Ovary (tissue), 9 donors: ENCODE measurements around the gene RPS21. TPM values are rescaled to one million over a fixed set of nuclear protein-coding genes. Genes with fewer than 3 reads are reported as not detected.

ENCODE experiments used
- DNase-seq, 5 donors: peaks; one replicate each; pipeline ENCODE4 v3.0.0-alpha.2; 2019 to 2020
- H3K27ac ChIP-seq, 2 donors: fragments of 200-600 bp; one replicate each; pipeline versions ENCODE4 v1.5.1 to v1.8.0; 2019 to 2022
- H3K27me3 ChIP-seq: fragments of 200-600 bp; one replicate; pipeline ENCODE4 v1.8.0; 2022
- H3K36me3 ChIP-seq: fragments of 200-600 bp; sonication (generic); one replicate; pipeline ENCODE4 v1.5.1; 2019
- H3K4me1 ChIP-seq: one replicate; pipeline ENCODE4 v1.8.1; 2013; ENCODE audit warnings: mild to moderate bottlenecking, moderate library complexity; ENCODE audit not compliant: insufficient read depth
- H3K4me3 ChIP-seq: fragments of 200-600 bp; sonication (generic); one replicate; pipeline ENCODE4 v1.5.1; 2017
- H3K9me3 ChIP-seq, 2 donors: fragments of 200-600 bp in 1 of 2; sonication (generic) in 1 of 2; one replicate each; pipeline versions ENCODE4 v1.5.1 to v1.8.1; 2013 to 2019; ENCODE audit warnings: mild to moderate bottlenecking in 1 of 2, moderate library complexity in 1 of 2
- CTCF ChIP-seq, 3 donors: fragments of 450-650 bp in 2 of 3; fragments of 200-600 bp in 1 of 3; IDR thresholded peaks; one replicate each; pipeline versions ENCODE4 v1.5.1 to v1.8.0; 2016 to 2022; ENCODE audit warnings: antibody characterized with exemption in 3 of 3, mild to moderate bottlenecking in 1 of 3
- EP300 ChIP-seq: sonication (generic); formaldehyde crosslinking; IDR thresholded peaks from one replicate; pipeline ENCODE4 v1.6.1; 2017; ENCODE audit warnings: antibody characterized with exemption
- POLR2A ChIP-seq: fragments of 450-650 bp; IDR thresholded peaks from one replicate; pipeline ENCODE4 v1.6.1; 2017; ENCODE audit warnings: antibody characterized with exemption, mild to moderate bottlenecking, moderate library complexity
- WGBS, 3 donors: extraction: QIAGEN DNeasy Blood & Tissue Kit in 1 of 3; methylation state at CpG; one replicate each; pipeline versions ENCODE4 v1.1.5 to v1.1.7; 2013 to 2017; 5-methylcytosine and 5-hydroxymethylcytosine counted together
- intact Hi-C, 4 donors: fragments of 100-400 bp; cut with DNase I; formaldehyde crosslinking; loops; one replicate each; pipeline versions ENCODE4 v1.11.0 to v1.15.1; 2022 to 2023
- polyA plus RNA-seq, 2 donors: library from polyadenylated mRNA; stranded (reverse); fragments of 200-250 nt in 1 of 2; fragments of 350-450 nt in 1 of 2; fragmentation: Illumina TruSeq in 1 of 2; extraction: RNeasy Lipid Tissue Mini Kit (QIAGEN cat#74804) in 1 of 2; gene quantifications; one replicate each; pipeline ENCODE4 v1.2.3, GENCODE V29; 2013 to 2014
- total RNA-seq, 7 donors: library from RNA; depleted of rRNA in 2 of 7; stranded (reverse); fragments of >200 nt in 2 of 7; fragmentation: NEBNext Ultra II Directional in 3 of 7; extraction: Animal tissue kit (Norgen Biotek cat#: 25700) in 3 of 7; gene quantifications; one replicate each; pipeline versions ENCODE4 v1.1.0 to v1.2.4, GENCODE V29; 2016 to 2023
- donor health status: DM: no; HTN: no; CAD: no; lungs with moderate emphysema.
- donor health status: DM: no; HTN: no; CAD: no.
- donor health status: Bipolar disorder and iron deficiency.
- donor health status: DM: yes; HTN: yes; CAD: no.
- donor health status: DM: no; HTN: no; CAD: no.
- donor health status: DM: yes; HTN: yes; CAD: no.

Gene RPS21
- total and polyA plus RNA-seq, 9 donors: 1,038 to 9,967 (median 2,977) TPM

DNA sequence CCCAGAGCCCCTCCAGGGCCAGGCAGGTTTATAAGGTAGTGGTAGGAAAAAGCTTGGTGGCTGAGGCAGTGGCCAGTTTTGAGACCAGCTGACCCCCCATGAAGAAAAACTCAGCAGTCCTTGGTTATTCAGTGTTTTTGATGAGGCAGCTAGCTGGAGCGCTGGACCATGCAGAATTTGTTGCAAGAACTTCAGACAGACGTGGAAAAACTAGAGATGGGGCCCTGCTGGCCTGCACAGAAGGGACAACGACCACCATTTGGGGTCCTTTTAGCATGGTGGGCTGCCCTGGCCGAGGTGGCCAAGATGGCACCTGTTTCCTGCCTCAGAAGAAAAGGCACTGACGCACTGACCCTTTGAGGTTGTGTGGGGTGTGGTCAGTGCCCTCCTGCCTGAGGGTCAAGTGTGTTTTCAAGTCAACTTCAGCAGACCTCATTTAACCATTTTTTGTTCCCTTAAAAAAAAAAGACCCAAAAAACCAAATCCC, 2.7 kb downstream of the RPS21 start:
- no peaks in the 10 kb centered on the region for H3K9me3 ChIP-seq
- peaks cover 9% of the 10 kb centered on the region for H3K4me1 ChIP-seq
- no peak for TF ChIP-seq POLR2A
- TF ChIP-seq EP300: no peak
- no peak for TF ChIP-seq CTCF (IDR thresholded peaks at IDR 0.05)
- H3K4me3 ChIP-seq: no peak overlapping the region
- intact Hi-C loops: loop anchor here in 3 of 4 donors (5.0 kb wide), 3 partner anchors 152 to 377 kb away; partner anchors contain the start of gene OSBPL2 (in 1 of the 3)
- DNase-seq: no peak
- H3K27me3 ChIP-seq: no peaks in the 10 kb centered on the region
- WGBS, 3 donors: 66 to 82% (median 72%) methylated on average over 5 of the region's 5 CpGs
- no peaks in the 10 kb centered on the region for H3K36me3 ChIP-seq
- H3K27ac ChIP-seq: no peak overlapping the region

DNA sequence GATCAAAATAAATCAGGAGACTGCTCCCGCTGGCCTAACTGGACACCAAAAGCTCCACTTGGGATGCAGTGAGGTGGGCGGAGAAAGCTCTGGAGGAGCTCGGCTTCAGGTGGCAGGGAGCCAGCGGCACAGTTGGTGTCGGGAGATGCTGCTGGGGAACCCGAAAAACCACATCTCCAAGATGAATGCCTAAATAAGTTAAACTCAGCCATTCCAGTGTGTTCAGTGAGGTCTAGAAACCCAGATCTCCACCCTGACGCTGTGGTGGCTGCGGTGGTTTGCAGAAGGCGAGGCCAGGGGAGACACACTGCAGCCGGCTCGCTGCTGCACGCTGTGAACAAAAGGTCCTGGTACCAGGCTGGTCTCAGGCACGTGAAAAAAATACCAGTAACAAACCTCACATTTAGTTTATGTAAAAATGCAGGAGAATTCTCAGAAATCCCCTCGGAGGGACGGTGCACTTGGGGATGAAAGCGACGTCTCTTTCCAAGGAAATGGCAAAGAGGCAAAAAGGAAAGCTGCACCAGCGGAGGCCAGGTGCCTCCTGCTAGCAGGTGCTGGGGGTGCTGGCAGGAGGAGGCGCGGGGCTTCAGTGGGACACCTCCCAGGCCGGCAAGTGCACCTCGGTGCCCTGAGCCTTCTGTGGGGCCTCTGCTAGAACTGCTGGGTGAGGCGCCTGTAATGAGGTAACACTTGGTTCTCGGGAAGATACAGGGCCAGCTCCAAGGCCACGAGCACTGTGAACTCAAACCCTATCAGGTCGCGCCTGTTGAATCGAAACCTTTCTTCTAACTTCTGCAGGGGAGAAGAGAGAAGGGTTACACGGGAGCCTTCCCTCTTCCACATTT, 3.6 kb downstream of the RPS21 start:
- no peak for DNase-seq

GRCh38 chr20:62391165-62392076, 4.5 kb downstream of the RPS21 start:
- Histone ChIP-seq H3K36me3 (no peaks in the 10 kb centered on the region), H3K4me1 (peaks cover 9% of the 10 kb centered on the region), H3K4me3 (no peak overlapping the region), H3K27ac (no peak overlapping the region), H3K27me3 (no peaks in the 10 kb centered on the region), H3K9me3 (no peaks in the 10 kb centered on the region)
- DNase-seq: no peak
- TF ChIP-seq CTCF (IDR thresholded peaks at IDR 0.05): no peak
- TF ChIP-seq EP300: no peak
- no peak for TF ChIP-seq POLR2A
- 79 to 85% (median 80%) methylated on average over 43 to 44 of the region's 44 CpGs for WGBS, 3 donors
- intact Hi-C loops: no loop called here

More for the DNA sequence above, 3.6 kb downstream of the RPS21 start:
- TF ChIP-seq CTCF (IDR thresholded peaks at IDR 0.05): no peak
- TF ChIP-seq POLR2A: no peak
- TF ChIP-seq EP300: no peak
- H3K27ac ChIP-seq: no peak overlapping the region
- H3K9me3 ChIP-seq: no peaks in the 10 kb centered on the region
- no peak overlapping the region for H3K4me3 ChIP-seq
- no peaks in the 10 kb centered on the region for H3K36me3 ChIP-seq
- H3K4me1 ChIP-seq: peaks cover 9% of the 10 kb centered on the region
- intact Hi-C loops: no loop called here
- no peaks in the 10 kb centered on the region for H3K27me3 ChIP-seq
- 63 to 69% (median 65%) methylated on average over 28 to 29 of the region's 29 CpGs for WGBS, 3 donors

- TF ChIP-seq EP300: no peak
- no peak for TF ChIP-seq POLR2A
- TF ChIP-seq CTCF (IDR thresholded peaks at IDR 0.05): no peak
- WGBS, 3 donors: 71 to 78% (median 74%) methylated on average over 10 of the region's 10 CpGs
- intact Hi-C loops: no loop called here
- Histone ChIP-seq H3K27me3 (no peaks in the 10 kb centered on the region), H3K27ac (no peak overlapping the region), H3K4me1 (peaks cover 9% of the 10 kb centered on the region), H3K36me3 (no peaks in the 10 kb centered on the region), H3K9me3 (no peaks in the 10 kb centered on the region), H3K4me3 (no peak overlapping the region)
- no peak for DNase-seq
These were observed 5.1 kb downstream of the RPS21 start for GRCh38 chr20:62392077-62392418.
